ENCODE measurements around the gene C10orf90. TPM values are rescaled to one million over a fixed set of nuclear protein-coding genes. Genes with fewer than 3 reads are reported as not detected.

C10orf90 gene
- total RNA-seq, 2 donors from 2014 or later = 0.43 TPM; not detected in 1

GRCh38 chr10:126565871-126566270 lies 104.6 kb downstream of the C10orf90 start:
- DNase-seq (ENCODE audit: low spot score) = no peak
- H3K27me3 ChIP-seq = no peaks in the 10 kb centered on the region
- no peak for TF ChIP-seq CTCF (IDR thresholded peaks at IDR 0.05)
- no peaks in the 10 kb centered on the region for H3K9me3 ChIP-seq
- H3K27ac ChIP-seq = no peak overlapping the region
- H3K4me3 ChIP-seq = no peak overlapping the region
- no peaks in the 10 kb centered on the region for H3K36me3 ChIP-seq
- peaks cover 0 to 10% of the 10 kb centered on the region in 2 donors for H3K4me1 ChIP-seq

- DNase-seq (ENCODE audit: low spot score) = no peak
- H3K36me3 ChIP-seq = no peaks in the 10 kb centered on the region
- no peak for TF ChIP-seq CTCF (IDR thresholded peaks at IDR 0.05)
Observed at GRCh38 chr10:126565441-126565840, 105.1 kb downstream of the C10orf90 start.

GRCh38 chr10:126564326-126564888 lies 106.1 kb downstream of the C10orf90 start:
- DNase-seq (ENCODE audit: low spot score) = no peak
- no peak for TF ChIP-seq CTCF (IDR thresholded peaks at IDR 0.05)
- no peak overlapping the region for H3K27ac ChIP-seq
- H3K36me3 ChIP-seq = no peaks in the 10 kb centered on the region
- H3K4me3 ChIP-seq = no peak overlapping the region
- no peaks in the 10 kb centered on the region for H3K9me3 ChIP-seq
- peaks cover 0 to 13% of the 10 kb centered on the region in 2 donors for H3K4me1 ChIP-seq
- H3K27me3 ChIP-seq = no peaks in the 10 kb centered on the region

More at GRCh38 chr10:126565441-126565840, 105.1 kb downstream of the C10orf90 start:
- H3K27me3 ChIP-seq = no peaks in the 10 kb centered on the region
- H3K9me3 ChIP-seq = no peaks in the 10 kb centered on the region
- H3K4me3 ChIP-seq = no peak overlapping the region
- H3K4me1 ChIP-seq = peaks cover 0 to 13% of the 10 kb centered on the region in 2 donors
- no peak overlapping the region for H3K27ac ChIP-seq

- Histone ChIP-seq H3K27me3 (no peaks in the 10 kb centered on the region), H3K36me3 (no peaks in the 10 kb centered on the region), H3K27ac (no peak overlapping the region), H3K4me3 (no peak overlapping the region), H3K4me1 (peaks cover 0 to 13% of the 10 kb centered on the region in 2 donors), H3K9me3 (no peaks in the 10 kb centered on the region)
- DNase-seq (ENCODE audit: low spot score) = no peak
- no peak for TF ChIP-seq CTCF (IDR thresholded peaks at IDR 0.05)
Observed at GRCh38 chr10:126563361-126563760, 107.1 kb downstream of the C10orf90 start.

- Histone ChIP-seq H3K27ac (no peak overlapping the region), H3K4me3 (peak overlapping the region in 1 of 2 donors; percentile 10), H3K27me3 (no peaks in the 10 kb centered on the region), H3K4me1 (peaks cover 0 to 13% of the 10 kb centered on the region in 2 donors), H3K36me3 (no peaks in the 10 kb centered on the region), H3K9me3 (no peaks in the 10 kb centered on the region)
- DNase-seq (ENCODE audit: low spot score) = no peak
- no peak for TF ChIP-seq CTCF (IDR thresholded peaks at IDR 0.05)
Observed at GRCh38 chr10:126561921-126562680, 108.4 kb downstream of the C10orf90 start.

Measured in right atrium auricular region (tissue), 2 donors.